Measurements from ENCODE around the gene HTATSF1.

Gene HTATSF1, protein sequence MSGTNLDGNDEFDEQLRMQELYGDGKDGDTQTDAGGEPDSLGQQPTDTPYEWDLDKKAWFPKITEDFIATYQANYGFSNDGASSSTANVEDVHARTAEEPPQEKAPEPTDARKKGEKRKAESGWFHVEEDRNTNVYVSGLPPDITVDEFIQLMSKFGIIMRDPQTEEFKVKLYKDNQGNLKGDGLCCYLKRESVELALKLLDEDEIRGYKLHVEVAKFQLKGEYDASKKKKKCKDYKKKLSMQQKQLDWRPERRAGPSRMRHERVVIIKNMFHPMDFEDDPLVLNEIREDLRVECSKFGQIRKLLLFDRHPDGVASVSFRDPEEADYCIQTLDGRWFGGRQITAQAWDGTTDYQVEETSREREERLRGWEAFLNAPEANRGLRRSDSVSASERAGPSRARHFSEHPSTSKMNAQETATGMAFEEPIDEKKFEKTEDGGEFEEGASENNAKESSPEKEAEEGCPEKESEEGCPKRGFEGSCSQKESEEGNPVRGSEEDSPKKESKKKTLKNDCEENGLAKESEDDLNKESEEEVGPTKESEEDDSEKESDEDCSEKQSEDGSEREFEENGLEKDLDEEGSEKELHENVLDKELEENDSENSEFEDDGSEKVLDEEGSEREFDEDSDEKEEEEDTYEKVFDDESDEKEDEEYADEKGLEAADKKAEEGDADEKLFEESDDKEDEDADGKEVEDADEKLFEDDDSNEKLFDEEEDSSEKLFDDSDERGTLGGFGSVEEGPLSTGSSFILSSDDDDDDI

DNA sequence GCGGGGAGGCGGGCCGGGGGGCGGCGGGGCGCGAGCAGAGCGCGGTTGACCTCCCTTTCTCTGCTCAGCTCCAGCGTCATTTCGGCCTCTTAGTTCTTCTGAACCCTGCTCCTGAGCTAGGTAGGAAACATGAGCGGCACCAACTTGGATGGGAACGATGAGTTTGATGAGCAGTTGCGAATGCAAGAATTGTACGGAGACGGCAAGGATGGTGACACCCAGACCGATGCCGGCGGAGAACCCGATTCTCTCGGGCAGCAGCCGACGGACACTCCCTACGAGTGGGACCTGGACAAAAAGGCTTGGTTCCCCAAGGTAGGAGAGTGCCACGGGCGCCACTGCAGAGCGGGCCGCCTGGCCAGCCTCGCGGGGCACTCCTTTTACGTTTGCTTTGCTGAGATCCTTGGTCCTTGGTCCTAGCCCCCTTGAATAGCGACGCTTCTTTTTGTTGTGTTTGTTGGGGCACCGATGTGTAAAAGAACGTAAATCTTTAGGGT lies at the start of gene HTATSF1:
Gene HTATSF1 (plus strand): TSS at position 37 of the 497 bp plus-strand sequence. CDS start 93 bp downstream, at position 130.
- TF ChIP-seq, protein P1, sequence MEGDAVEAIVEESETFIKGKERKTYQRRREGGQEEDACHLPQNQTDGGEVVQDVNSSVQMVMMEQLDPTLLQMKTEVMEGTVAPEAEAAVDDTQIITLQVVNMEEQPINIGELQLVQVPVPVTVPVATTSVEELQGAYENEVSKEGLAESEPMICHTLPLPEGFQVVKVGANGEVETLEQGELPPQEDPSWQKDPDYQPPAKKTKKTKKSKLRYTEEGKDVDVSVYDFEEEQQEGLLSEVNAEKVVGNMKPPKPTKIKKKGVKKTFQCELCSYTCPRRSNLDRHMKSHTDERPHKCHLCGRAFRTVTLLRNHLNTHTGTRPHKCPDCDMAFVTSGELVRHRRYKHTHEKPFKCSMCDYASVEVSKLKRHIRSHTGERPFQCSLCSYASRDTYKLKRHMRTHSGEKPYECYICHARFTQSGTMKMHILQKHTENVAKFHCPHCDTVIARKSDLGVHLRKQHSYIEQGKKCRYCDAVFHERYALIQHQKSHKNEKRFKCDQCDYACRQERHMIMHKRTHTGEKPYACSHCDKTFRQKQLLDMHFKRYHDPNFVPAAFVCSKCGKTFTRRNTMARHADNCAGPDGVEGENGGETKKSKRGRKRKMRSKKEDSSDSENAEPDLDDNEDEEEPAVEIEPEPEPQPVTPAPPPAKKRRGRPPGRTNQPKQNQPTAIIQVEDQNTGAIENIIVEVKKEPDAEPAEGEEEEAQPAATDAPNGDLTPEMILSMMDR (conservative IDR thresholded peaks at IDR 0.05; ENCODE audit: low read depth, low read length), result no peak
- DNase-seq (ENCODE audit: low read depth), result no peak
- peak within 1 kb of the TSS; percentile 87 for H3K4me3 ChIP-seq (ENCODE audit: low read length)

DNA sequence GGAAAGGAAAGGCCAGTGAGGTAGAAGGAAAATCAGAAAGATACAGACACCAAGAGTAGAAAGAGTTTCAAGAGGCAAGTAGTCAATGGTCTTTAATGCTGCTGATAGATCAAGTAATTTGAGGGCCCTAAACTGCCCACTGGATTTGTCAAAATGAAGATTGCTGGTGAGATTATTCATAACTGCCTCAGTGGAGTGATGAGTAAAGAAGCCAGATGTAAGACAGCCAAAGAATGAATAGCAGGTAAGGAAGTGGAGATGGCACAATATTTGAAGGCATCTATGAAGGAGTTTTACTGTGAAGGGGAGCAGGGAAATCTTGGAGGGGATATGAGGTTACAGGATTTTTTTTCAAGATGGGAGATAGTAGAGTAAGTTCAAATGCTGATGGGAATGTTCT lies 49.4 kb upstream of the HTATSF1 start:
- no peak for DNase-seq (ENCODE audit: low read depth)
- no peak overlapping the region for H3K4me3 ChIP-seq (ENCODE audit: low read length)
- TF ChIP-seq, protein P1 (conservative IDR thresholded peaks at IDR 0.05; ENCODE audit: low read depth, low read length), result no peak

DNA sequence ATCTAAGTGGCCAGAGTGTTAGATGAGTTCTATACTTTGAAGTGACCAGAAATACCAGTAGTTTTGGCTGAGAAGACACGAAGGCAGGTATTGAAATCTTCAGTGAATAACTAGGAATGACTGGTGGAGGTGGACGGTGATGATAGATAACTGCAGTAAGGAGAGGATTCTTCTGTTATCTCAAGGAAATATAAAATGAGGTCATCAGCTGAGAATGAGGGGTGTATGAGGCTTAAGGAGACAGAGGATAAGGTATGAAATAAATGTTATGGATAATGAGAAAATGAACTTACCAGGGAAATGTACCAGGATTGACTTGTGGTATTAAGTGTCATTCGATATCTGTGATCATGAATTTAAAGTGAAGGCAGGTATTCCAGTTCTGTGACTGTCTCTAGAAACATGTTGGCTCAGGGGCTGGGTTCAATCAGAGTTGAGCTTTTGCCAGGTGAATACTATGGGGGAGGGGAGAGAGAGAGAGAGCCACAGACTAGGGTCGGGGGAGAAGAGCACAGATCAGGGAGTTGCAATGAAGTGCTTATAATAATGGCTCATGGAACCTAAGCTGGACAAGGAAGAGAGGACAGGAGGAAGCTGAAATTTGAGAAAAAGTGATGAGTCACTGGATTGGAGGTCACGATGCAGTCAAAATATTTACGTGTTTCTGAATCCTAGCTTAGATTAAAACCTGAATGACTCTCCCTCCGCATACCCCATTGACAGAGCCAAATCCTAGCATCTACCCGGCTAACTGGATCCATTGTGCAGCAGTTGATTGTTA lies 47.2 kb upstream of the HTATSF1 start:
- TF ChIP-seq, protein P1 (conservative IDR thresholded peaks at IDR 0.05; ENCODE audit: low read depth, low read length), result no peak
- no peak overlapping the region for H3K4me3 ChIP-seq (ENCODE audit: low read length)
- no peak for DNase-seq (ENCODE audit: low read depth)

DNA sequence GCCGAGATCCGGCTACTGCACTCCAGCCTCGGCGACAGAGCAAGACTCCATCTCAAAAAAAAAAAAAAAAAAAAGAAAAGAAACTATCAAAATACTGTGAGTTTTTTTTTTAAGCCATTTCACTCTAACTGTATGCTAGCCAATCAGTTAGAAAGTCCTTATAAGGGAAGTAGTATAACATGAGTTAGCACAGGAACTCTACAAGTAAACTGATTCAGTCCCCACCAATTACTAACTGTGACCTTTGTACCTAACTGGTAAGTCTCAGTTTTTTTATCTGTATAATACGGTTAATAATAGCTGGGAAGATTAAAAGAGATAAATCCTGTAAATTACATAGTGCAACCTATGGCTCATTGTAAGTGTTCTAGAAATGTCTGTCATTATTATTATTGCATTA lies 44.8 kb upstream of the HTATSF1 start:
- H3K4me3 ChIP-seq (ENCODE audit: low read length), result no peak overlapping the region
- TF ChIP-seq, protein P1 (conservative IDR thresholded peaks at IDR 0.05; ENCODE audit: low read depth, low read length), result no peak
- no peak for DNase-seq (ENCODE audit: low read depth)

DNA sequence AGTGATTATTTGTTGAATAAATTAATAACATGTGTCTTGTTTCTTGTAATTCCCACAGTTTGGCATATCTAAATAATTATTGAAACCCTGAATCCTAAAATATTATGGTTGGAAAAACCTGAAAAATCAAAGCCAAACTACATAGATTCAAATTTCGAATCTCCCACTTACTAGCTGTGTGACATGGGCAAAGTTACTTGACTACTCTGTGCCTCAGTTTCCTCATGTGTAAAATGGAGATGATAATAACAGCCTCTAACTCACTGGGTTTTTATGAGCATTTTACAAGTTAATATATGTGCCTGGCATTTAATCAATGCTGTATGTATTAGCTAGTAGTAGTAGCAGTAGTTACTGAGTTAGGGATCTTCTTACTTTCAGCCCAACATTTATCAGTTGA lies 44.3 kb upstream of the HTATSF1 start:
- TF ChIP-seq, protein P1 (conservative IDR thresholded peaks at IDR 0.05; ENCODE audit: low read depth, low read length), result no peak
- no peak overlapping the region for H3K4me3 ChIP-seq (ENCODE audit: low read length)

DNA sequence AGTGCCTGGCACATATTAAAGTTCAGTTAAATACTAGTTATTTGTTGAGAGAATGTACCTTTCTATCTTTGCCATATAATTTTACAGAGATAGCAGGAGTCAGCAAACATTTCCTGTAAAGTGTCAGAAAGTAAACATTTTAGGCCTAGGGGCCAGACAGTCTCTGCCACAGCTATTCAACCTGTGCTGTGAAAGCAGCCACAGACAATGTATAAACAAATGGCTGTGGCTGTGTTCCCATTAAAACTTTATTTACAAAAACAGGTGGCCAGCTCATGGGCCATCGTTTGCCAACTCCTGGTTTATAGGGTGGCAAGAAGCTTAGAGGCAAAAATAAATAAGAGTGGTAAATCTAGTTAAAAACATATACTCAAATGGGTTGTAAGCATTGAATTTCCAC lies 43.6 kb upstream of the HTATSF1 start:
- TF ChIP-seq, protein P1 (conservative IDR thresholded peaks at IDR 0.05; ENCODE audit: low read depth, low read length), result no peak
- no peak for DNase-seq (ENCODE audit: low read depth)
- no peak overlapping the region for H3K4me3 ChIP-seq (ENCODE audit: low read length)

More for the DNA sequence above, 44.3 kb upstream of the HTATSF1 start:
- no peak for DNase-seq (ENCODE audit: low read depth)
